HepG2 (cell line): Measurements from ENCODE around the gene PHF14.

ENCODE experiments used
- CHD4 ChIP-seq: fragments of 200-600 bp; sonication (generic); IDR thresholded peaks from 2 replicates; pipeline ENCODE4 v1.7.0; 2017; ENCODE audit warnings: mild to moderate bottlenecking, low read length, borderline replicate concordance
- FOXA1 ChIP-seq, 2 experiments: fragments of 450-650 bp in 1 of 2; sonication (generic) in 1 of 2; formaldehyde crosslinking in 1 of 2; IDR thresholded peaks; 2 replicates each; pipeline versions ENCODE4 v1.4.0 to v1.6.1; 2016 to 2020; ENCODE audit warnings: missing genetic modification reagents in 1 of 2
- KLF11 ChIP-seq: IDR thresholded peaks from 2 replicates; pipeline ENCODE4 v1.6.1; 2016; ENCODE audit warnings: missing compliant biosample characterization
- POLR2AphosphoS5 ChIP-seq: IDR thresholded peaks from 2 replicates; pipeline ENCODE4 v1.6.1; 2012; ENCODE audit warnings: low read depth, low read length
- RAD21 ChIP-seq: fragments of 450-650 bp; formaldehyde crosslinking; IDR thresholded peaks from 2 replicates; pipeline ENCODE4 v1.5.0; 2020; ENCODE audit warnings: mild to moderate bottlenecking
- RFX5 ChIP-seq: IDR thresholded peaks from 2 replicates; pipeline ENCODE4 v1.6.1; 2011; ENCODE audit warnings: low read depth, low read length, improper control_type of control experiment
- TAF1 ChIP-seq: sonication (generic); formaldehyde crosslinking; IDR thresholded peaks from 2 replicates; pipeline ENCODE4 v1.4.0; 2020; ENCODE audit warnings: missing genetic modification reagents
- ZBTB21 ChIP-seq: sonication (generic); formaldehyde crosslinking; IDR thresholded peaks from 2 replicates; pipeline ENCODE4 v1.4.0; 2020; ENCODE audit warnings: missing genetic modification reagents
- ZNF3 ChIP-seq: IDR thresholded peaks from 2 replicates; pipeline ENCODE4 v1.7.0; 2017; ENCODE audit warnings: inconsistent platforms
- TF ChIP-seq, protein P1 (sequence below): sonication (generic); formaldehyde crosslinking; IDR thresholded peaks from 2 replicates; pipeline ENCODE4 v1.4.0; 2020; ENCODE audit warnings: missing genetic modification reagents
- TF ChIP-seq, protein P2 (sequence below): sonication (generic); formaldehyde crosslinking; IDR thresholded peaks from 2 replicates; pipeline ENCODE4 v1.5.0; 2020; ENCODE audit warnings: mild to moderate bottlenecking, missing genetic modification reagents, moderate library complexity
- TF ChIP-seq, protein P3 (sequence below): sonication (generic); formaldehyde crosslinking; IDR thresholded peaks from 2 replicates; pipeline ENCODE4 v1.9.0; 2021; ENCODE audit warnings: missing genetic modification reagents, borderline replicate concordance

DNA sequence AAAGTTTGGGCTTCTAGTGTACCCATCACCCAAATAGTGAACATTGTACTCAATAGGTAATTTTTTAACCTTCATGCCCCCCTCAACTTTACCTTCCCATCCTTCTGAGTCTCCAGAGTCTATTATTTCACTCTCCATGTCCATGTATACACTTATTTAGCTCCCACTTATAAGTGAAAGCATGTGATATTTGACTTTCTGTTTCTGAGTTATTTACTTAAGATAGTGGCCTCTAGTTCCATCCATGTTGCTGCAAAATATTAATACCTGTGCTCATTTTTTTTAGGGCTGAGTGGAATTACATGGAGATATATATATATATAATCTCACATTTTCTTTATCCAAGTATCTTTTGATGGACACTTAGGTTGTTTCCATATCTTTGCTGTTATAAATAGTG, 21.1 kb upstream of the PHF14 start:
- TF ChIP-seq, protein P1, sequence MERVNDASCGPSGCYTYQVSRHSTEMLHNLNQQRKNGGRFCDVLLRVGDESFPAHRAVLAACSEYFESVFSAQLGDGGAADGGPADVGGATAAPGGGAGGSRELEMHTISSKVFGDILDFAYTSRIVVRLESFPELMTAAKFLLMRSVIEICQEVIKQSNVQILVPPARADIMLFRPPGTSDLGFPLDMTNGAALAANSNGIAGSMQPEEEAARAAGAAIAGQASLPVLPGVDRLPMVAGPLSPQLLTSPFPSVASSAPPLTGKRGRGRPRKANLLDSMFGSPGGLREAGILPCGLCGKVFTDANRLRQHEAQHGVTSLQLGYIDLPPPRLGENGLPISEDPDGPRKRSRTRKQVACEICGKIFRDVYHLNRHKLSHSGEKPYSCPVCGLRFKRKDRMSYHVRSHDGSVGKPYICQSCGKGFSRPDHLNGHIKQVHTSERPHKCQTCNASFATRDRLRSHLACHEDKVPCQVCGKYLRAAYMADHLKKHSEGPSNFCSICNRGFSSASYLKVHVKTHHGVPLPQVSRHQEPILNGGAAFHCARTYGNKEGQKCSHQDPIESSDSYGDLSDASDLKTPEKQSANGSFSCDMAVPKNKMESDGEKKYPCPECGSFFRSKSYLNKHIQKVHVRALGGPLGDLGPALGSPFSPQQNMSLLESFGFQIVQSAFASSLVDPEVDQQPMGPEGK (CRISPR knock-in tag), result no peak
- TF ChIP-seq ZBTB21 (no peak), CHD4 (no peak), RAD21 (CRISPR knock-in tag) (no peak), RFX5 (no peak), FOXA1 (IDR thresholded peaks at IDR 0.05) (no peak), FOXA1 (CRISPR knock-in tag; IDR thresholded peaks at IDR 0.05) (no peak), POLR2AphosphoS5 (no peak), KLF11 (CRISPR knock-in tag) (no peak), TAF1 (CRISPR knock-in tag) (no peak), ZNF3 (no peak)
- TF ChIP-seq, protein P2, sequence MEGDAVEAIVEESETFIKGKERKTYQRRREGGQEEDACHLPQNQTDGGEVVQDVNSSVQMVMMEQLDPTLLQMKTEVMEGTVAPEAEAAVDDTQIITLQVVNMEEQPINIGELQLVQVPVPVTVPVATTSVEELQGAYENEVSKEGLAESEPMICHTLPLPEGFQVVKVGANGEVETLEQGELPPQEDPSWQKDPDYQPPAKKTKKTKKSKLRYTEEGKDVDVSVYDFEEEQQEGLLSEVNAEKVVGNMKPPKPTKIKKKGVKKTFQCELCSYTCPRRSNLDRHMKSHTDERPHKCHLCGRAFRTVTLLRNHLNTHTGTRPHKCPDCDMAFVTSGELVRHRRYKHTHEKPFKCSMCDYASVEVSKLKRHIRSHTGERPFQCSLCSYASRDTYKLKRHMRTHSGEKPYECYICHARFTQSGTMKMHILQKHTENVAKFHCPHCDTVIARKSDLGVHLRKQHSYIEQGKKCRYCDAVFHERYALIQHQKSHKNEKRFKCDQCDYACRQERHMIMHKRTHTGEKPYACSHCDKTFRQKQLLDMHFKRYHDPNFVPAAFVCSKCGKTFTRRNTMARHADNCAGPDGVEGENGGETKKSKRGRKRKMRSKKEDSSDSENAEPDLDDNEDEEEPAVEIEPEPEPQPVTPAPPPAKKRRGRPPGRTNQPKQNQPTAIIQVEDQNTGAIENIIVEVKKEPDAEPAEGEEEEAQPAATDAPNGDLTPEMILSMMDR (CRISPR knock-in tag), result no peak
- TF ChIP-seq, protein P3, sequence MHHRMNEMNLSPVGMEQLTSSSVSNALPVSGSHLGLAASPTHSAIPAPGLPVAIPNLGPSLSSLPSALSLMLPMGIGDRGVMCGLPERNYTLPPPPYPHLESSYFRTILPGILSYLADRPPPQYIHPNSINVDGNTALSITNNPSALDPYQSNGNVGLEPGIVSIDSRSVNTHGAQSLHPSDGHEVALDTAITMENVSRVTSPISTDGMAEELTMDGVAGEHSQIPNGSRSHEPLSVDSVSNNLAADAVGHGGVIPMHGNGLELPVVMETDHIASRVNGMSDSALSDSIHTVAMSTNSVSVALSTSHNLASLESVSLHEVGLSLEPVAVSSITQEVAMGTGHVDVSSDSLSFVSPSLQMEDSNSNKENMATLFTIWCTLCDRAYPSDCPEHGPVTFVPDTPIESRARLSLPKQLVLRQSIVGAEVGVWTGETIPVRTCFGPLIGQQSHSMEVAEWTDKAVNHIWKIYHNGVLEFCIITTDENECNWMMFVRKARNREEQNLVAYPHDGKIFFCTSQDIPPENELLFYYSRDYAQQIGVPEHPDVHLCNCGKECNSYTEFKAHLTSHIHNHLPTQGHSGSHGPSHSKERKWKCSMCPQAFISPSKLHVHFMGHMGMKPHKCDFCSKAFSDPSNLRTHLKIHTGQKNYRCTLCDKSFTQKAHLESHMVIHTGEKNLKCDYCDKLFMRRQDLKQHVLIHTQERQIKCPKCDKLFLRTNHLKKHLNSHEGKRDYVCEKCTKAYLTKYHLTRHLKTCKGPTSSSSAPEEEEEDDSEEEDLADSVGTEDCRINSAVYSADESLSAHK, result no peak
